Mucosa of descending colon (tissue), 3 donors: ENCODE data around the gene TSHZ2. TPM values are rescaled to one million over a fixed set of nuclear protein-coding genes. Genes with fewer than 3 reads are reported as not detected.

Source experiments
- ATAC-seq: fragments of 200-7000 bp; cut with Tn5 transposase; one replicate; pipeline ENCODE4 v1.9.1; 2020; ENCODE audit warnings: mild to moderate bottlenecking, moderate library complexity
- DNase-seq, 3 donors: peaks; one replicate each; pipeline ENCODE4 v3.0.0-alpha.2; 2020
- H3K36me3 ChIP-seq: fragments of 200-600 bp; one replicate; pipeline ENCODE4 v1.8.0; 2021; ENCODE audit warnings: low read depth, mild to moderate bottlenecking
- H3K4me1 ChIP-seq: fragments of 200-600 bp; one replicate; pipeline ENCODE4 v1.8.0; 2021; ENCODE audit warnings: low read depth, mild to moderate bottlenecking
- H3K4me3 ChIP-seq: fragments of 200-600 bp; one replicate; pipeline ENCODE4 v1.8.0; 2021; ENCODE audit warnings: mild to moderate bottlenecking
- H3K9me3 ChIP-seq: fragments of 200-600 bp; one replicate; pipeline ENCODE4 v1.8.0; 2021; ENCODE audit warnings: mild to moderate bottlenecking
- intact Hi-C, 2 donors: fragments of 100-400 bp; cut with DNase I in 1 of 2; cut with micrococcal nuclease in 1 of 2; formaldehyde crosslinking; loops; one replicate each; pipeline versions ENCODE4 v1.11.0 to v1.11.1; 2022; cut with DNase I, micrococcal nuclease
- total RNA-seq, 3 donors: library from RNA; stranded (reverse); fragmentation: NEBNext Ultra II Directional in 2 of 3; extraction: Animal tissue kit (Norgen Biotek cat#: 25700) in 2 of 3; gene quantifications; one replicate each; pipeline versions ENCODE4 v1.2.1 to v1.2.4, GENCODE V29; 2021 to 2023
- TF ChIP-seq, protein P1 (sequence below): fragments of 200-600 bp; IDR thresholded peaks from one replicate; pipeline ENCODE4 v1.8.0; 2022; ENCODE audit warnings: antibody characterized with exemption, mild to moderate bottlenecking
- donor health status: DM: no; HTN: no; CAD: no; lungs with moderate emphysema.
- donor health status: DM: no; HTN: no; CAD: no.
- donor health status: DM: no; HTN: yes; CAD: no.

TSHZ2 gene
- total RNA-seq, 3 donors from 2014 or later: 1.9 to 17.8 (median 3.6) TPM

DNA sequence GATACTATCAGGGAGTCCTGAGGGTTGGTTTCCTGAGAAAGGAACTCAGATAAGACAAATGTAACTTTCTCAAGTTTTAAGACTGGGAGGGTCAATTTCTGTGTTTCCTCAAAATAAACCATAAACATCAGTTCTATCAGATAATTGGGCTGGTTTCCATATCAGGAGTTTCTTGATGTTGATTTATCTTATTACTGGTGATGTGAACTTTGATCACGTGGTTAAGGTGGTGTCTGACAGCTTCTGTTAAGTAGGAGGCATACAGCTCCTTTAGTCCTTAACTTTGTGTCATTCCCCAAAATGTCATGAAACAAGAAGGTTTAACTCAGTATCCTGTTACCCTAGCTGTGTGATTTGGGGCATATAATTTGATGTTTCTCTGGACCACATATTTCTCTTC lies 476.3 kb downstream of the TSHZ2 start:
- ATAC-seq (no peak), DNase-seq (no peak)
- H3K9me3 ChIP-seq: peaks cover 16% of the 10 kb centered on the region
- TF ChIP-seq, protein P1, sequence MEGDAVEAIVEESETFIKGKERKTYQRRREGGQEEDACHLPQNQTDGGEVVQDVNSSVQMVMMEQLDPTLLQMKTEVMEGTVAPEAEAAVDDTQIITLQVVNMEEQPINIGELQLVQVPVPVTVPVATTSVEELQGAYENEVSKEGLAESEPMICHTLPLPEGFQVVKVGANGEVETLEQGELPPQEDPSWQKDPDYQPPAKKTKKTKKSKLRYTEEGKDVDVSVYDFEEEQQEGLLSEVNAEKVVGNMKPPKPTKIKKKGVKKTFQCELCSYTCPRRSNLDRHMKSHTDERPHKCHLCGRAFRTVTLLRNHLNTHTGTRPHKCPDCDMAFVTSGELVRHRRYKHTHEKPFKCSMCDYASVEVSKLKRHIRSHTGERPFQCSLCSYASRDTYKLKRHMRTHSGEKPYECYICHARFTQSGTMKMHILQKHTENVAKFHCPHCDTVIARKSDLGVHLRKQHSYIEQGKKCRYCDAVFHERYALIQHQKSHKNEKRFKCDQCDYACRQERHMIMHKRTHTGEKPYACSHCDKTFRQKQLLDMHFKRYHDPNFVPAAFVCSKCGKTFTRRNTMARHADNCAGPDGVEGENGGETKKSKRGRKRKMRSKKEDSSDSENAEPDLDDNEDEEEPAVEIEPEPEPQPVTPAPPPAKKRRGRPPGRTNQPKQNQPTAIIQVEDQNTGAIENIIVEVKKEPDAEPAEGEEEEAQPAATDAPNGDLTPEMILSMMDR: no peak
- no peak overlapping the region for H3K4me3 ChIP-seq
- H3K36me3 ChIP-seq: no peaks in the 10 kb centered on the region
- intact Hi-C loops: no loop called here
- no peaks in the 10 kb centered on the region for H3K4me1 ChIP-seq

- Histone ChIP-seq H3K4me3 (no peak overlapping the region), H3K9me3 (peaks cover 16% of the 10 kb centered on the region), H3K36me3 (no peaks in the 10 kb centered on the region), H3K4me1 (no peaks in the 10 kb centered on the region)
- no peak for ATAC-seq
- TF ChIP-seq, protein P1: no peak
- intact Hi-C loops: no loop called here
- DNase-seq: no peak
These were observed 476.7 kb downstream of the TSHZ2 start for GRCh38 chr20:53448875-53449274.

- TF ChIP-seq, protein P1: no peak
- intact Hi-C loops: no loop called here
- no peak overlapping the region for H3K4me3 ChIP-seq
These were observed 480.9 kb downstream of the TSHZ2 start for GRCh38 chr20:53453076-53453475.

GRCh38 chr20:53454675-53455276 lies 482.6 kb downstream of the TSHZ2 start:
- no peaks in the 10 kb centered on the region for H3K4me1 ChIP-seq
- intact Hi-C loops: no loop called here
- H3K36me3 ChIP-seq: no peaks in the 10 kb centered on the region
- TF ChIP-seq, protein P1: no peak
- DNase-seq: no peak
- no peak for ATAC-seq
- peaks cover 18% of the 10 kb centered on the region for H3K9me3 ChIP-seq
- no peak overlapping the region for H3K4me3 ChIP-seq

More at GRCh38 chr20:53453076-53453475, 480.9 kb downstream of the TSHZ2 start:
- Histone ChIP-seq H3K4me1 (no peaks in the 10 kb centered on the region), H3K9me3 (peaks cover 25% of the 10 kb centered on the region), H3K36me3 (no peaks in the 10 kb centered on the region)
- ATAC-seq (no peak), DNase-seq (no peak)

DNA sequence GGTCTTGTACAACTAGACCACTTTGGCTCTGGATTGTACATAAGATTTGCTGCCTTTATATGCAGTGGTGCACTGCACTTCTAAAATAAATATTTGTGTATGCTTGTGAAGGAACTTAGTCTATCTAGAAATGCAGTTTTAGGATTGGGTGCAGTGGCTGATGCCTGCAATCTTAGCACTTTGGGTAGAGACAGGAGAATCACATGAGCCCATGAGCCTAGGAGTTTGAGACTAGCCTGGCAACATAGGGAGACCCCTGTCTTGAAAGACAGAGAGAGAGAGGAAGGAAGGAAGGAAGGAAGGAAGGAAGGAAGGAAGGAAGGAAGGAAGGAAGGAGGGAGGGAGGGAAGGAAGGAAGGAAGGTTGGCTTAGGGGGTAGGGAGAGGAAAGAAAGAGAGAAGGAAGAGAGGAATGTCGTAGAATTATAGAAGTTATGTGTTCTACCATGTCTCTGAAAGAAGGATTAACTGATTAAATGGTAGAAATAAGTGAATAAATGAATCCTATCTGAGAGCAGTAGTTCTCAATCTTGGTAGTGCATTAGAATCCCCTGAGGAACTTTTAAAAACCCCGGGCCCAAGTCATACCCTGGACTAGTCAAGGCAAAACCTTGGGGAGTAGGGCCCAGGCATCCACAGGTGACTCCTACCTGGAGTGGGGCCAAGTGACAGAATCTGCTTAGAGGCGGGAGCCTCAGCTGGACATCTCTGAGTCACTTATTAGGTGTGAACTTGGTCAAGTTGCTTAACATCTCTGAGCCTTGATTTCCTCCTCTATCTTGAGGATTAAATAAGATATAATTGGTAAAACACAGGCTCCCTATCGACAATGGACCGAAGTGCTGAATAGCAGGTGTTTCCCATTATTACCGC lies 491.2 kb downstream of the TSHZ2 start:
- ATAC-seq (no peak), DNase-seq (no peak)
- Histone ChIP-seq H3K4me3 (no peak overlapping the region), H3K9me3 (no peaks in the 10 kb centered on the region), H3K4me1 (no peaks in the 10 kb centered on the region), H3K36me3 (no peaks in the 10 kb centered on the region)
- intact Hi-C loops: no loop called here
- TF ChIP-seq, protein P1: no peak
